ENCODE measurements around the gene GALR2. TPM values are rescaled to one million over a fixed set of nuclear protein-coding genes. Genes with fewer than 3 reads are reported as not detected.

The GALR2 gene
- total and polyA plus RNA-seq, 9 of the 15 experiments (the other 6 are each of a cell fraction or from before 2014, with no cell fraction given) = 0.34 TPM; not detected in 8

DNA sequence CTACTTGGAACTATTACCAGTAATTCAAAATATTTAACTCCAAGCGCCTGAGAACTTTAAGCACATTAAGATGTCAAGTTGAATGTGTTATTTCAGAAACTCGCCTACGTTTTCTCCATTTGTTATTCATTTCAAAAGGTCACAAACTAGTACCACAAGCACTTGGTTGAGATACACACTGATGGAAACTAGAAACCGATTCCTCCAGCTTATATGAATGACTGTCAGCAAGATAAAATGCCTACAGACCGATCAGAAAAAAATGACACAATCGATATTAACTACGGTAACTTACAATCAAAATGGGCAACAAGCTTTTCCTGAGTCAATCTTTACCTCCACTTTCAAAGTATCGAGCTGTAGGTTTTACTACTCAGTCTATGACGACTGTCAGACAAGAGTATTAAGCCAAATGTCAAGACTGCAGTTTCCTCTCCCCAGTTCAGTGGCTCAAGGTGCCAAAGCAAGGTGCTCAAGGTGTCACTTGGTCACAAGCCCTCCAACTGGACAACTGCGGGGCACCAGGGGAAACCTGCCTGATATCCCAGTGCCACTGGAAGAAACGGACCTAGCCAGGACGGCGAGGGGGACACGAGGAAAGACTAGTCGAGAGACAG, 2.9 kb upstream of the GALR2 start (continued):
- TF ChIP-seq, protein P1, sequence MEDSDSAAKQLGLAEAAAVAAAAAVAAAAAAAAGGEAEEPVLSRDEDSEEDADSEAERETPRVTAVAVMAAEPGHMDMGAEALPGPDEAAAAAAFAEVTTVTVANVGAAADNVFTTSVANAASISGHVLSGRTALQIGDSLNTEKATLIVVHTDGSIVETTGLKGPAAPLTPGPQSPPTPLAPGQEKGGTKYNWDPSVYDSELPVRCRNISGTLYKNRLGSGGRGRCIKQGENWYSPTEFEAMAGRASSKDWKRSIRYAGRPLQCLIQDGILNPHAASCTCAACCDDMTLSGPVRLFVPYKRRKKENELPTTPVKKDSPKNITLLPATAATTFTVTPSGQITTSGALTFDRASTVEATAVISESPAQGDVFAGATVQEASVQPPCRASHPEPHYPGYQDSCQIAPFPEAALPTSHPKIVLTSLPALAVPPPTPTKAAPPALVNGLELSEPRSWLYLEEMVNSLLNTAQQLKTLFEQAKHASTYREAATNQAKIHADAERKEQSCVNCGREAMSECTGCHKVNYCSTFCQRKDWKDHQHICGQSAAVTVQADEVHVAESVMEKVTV (CRISPR knock-in tag; IDR thresholded peaks at IDR 0.05) = no peak

DNA sequence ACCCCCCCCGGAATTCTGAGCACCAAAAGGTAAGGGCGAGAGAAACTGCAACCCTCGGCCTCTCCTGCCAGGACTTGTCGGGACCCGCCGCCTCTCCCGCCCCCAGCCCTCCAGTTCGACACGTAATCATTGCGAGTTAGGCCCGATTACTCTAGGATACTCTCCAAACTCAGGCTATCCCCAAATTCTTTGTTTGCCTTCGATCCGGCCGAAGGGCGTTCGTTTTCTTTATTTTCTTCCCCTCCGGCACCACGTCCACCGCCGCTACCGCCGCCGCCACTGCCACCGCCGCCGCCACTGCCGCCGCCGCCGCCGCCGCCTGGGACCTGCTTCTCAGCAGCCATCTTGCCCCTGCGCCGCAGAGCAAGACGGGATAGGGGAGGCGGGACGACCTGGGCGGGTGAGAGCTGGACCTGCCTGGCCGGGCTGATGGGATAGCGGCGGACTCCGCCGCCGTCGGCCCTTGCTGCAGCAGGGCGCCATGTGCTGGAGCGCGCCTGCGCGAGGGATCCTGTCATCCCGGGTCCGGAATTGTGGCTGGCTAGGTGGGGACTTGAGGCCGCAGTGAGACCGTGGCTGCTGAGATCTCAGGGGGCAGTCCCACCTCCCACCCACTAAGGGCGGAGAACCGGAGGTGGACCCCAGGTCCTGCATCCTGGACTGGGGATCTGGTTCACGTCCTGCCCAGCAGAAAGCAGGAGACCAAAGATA, 2.3 kb upstream of the GALR2 start, which contains the start of gene SRP68:
Gene SRP68 (minus strand): TSS at position 370 of the 711 bp plus-strand sequence. CDS start 26 bp downstream, at position 344.
- ATAC-seq (peak; percentile 99), DNase-seq (ENCODE audit: extremely low read depth in 1 of 4, low spot score in 3 of 4) (peak; percentile 92 to 95 (median 95)), FAIRE-seq (peak; percentile 97)
- peaks cover 5% of the 10 kb centered on the region for H3K9me1 ChIP-seq (ENCODE audit: control insufficient read depth, insufficient read depth, low read length)
- H4K20me1 ChIP-seq (replicated peaks; ENCODE audit: control insufficient read depth, insufficient read depth, low read length) = peaks cover 13% of the 10 kb centered on the region; the same call in 1 of the 2 replicates
- peak within 1 kb of the TSS; percentile 80 for H3K27ac ChIP-seq (ENCODE audit: extremely low read depth, low read depth, low read length)
- no peaks in the 10 kb centered on the region for H3K9me3 ChIP-seq (replicated peaks; ENCODE audit: control insufficient read depth, insufficient read depth, low read depth, low read length)
- intact Hi-C loops (cut with micrococcal nuclease) = no loop called here
- H3K4me2 ChIP-seq (ENCODE audit: insufficient read depth, low read length) = peak within 1 kb of the TSS; percentile 99
- peaks cover 5 to 45% of the 10 kb centered on the region in 2 experiments for H3K4me1 ChIP-seq (replicated peaks in 1 of 2; ENCODE audit: control insufficient read depth in 2 of 2, insufficient read depth in 2 of 2, low read length in 2 of 2)
- WGBS (ENCODE audit: insufficient coverage, low coverage, missing lambda C conversion rate) = under 1% methylated on average over 41 of the region's 57 CpGs
- POLR2A ChIA-PET = interaction anchor here (0.6 to 3.1 kb wide), 16 partner anchors 8 to 1322 kb away, joined by 3 to 33 read pairs (median 4); partner anchors contain the start of genes EVPL and UBALD2
- CTCF ChIA-PET (ENCODE audit: low intra/inter-chr PET ratio) = interaction anchor here (0.6 kb wide), 1 partner anchor 370 kb away, joined by 3 read pairs; no protein-coding TSS in a partner anchor
- peaks cover 12 to 26% of the 10 kb centered on the region in 2 experiments; a peak in 3 of 5 replicates for H3K27me3 ChIP-seq (ENCODE audit: control insufficient read depth in 2 of 2, insufficient read depth in 2 of 2, low read length in 2 of 2)
- H3K4me3 ChIP-seq = peak within 1 kb of the TSS; percentile 79
- in situ Hi-C loops (cut with MboI) = no loop called here
- peaks cover 46% of the 10 kb centered on the region for H3K79me2 ChIP-seq (ENCODE audit: control insufficient read depth, insufficient read depth, low read length)
- H3K36me3 ChIP-seq (ENCODE audit: control insufficient read depth, insufficient read depth, low read length) = peaks cover 29% of the 10 kb centered on the region; the same call in 2 of the 3 replicates
- BruUV-seq (replicated peaks) = no TSS peak
- peak within 1 kb of the TSS; percentile 92 to 98 for H3K9ac ChIP-seq (ENCODE audit: insufficient read depth in 1 of 2, low read depth in 2 of 2, low read length in 2 of 2)
- peak within 1 kb of the TSS; percentile 99 for H2AFZ ChIP-seq (ENCODE audit: low read depth, low read length)
- TF ChIP-seq EWSR1 (IDR thresholded peaks at IDR 0.05; ENCODE audit: borderline replicate concordance, low read depth, partially characterized antibody) (no peak), PTRF (tag; IDR thresholded peaks at IDR 0.05) (no peak), ZNF436 (CRISPR knock-in tag; IDR thresholded peaks at IDR 0.05) (no peak), NBN (IDR thresholded peaks at IDR 0.05; ENCODE audit: low read depth) (0 out of 2 replicates have a peak, but pooled peaks have one; percentile 19), MTF1 (CRISPR knock-in tag; IDR thresholded peaks at IDR 0.05; ENCODE audit: borderline replicate concordance) (no peak), TEAD4 (IDR thresholded peaks at IDR 0.05; ENCODE audit: low read length) (peak; percentile 23; the same call in 1 of the 2 replicates), TEAD4 (CRISPR knock-in tag; IDR thresholded peaks at IDR 0.05; ENCODE audit: borderline replicate concordance) (peak; percentile 53; the same call in 1 of the 2 replicates), ETV6 (IDR thresholded peaks at IDR 0.05; ENCODE audit: borderline replicate concordance in 1 of 2, low read depth in 2 of 2, low read length in 1 of 2) (no peak), ETV6 (CRISPR knock-in tag; IDR thresholded peaks at IDR 0.05; ENCODE audit: borderline replicate concordance) (0 out of 2 replicates have a peak, but pooled peaks have one; percentile 67), ETV1 (tag; conservative IDR thresholded peaks at IDR 0.05; ENCODE audit: low read depth) (no peak), ELF2 (CRISPR knock-in tag; IDR thresholded peaks at IDR 0.05) (0 out of 2 replicates have a peak, but pooled peaks have one; percentile 60), YY1 (IDR thresholded peaks at IDR 0.05; ENCODE audit: borderline replicate concordance in 1 of 3, control insufficient read depth in 1 of 3, extremely low read depth in 1 of 3, insufficient read depth in 3 of 3, insufficient read length in 1 of 3, insufficient replicate concordance in 2 of 3, low read depth in 1 of 3, low read length in 2 of 3) (peak; percentile 73 to 96 (median 95)), NR3C1 (CRISPR knock-in tag; IDR thresholded peaks at IDR 0.05) (peak; percentile 61; the same call in 1 of the 2 replicates)
- TF ChIP-seq, protein P2, sequence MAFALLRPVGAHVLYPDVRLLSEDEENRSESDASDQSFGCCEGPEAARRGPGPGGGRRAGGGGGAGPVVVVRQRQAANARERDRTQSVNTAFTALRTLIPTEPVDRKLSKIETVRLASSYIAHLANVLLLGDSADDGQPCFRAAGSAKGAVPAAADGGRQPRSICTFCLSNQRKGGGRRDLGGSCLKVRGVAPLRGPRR (CRISPR knock-in tag; IDR thresholded peaks at IDR 0.05) = no peak

Data from K562 (cell line).